Measurements from ENCODE around the gene ITGA1. TPM values are rescaled to one million over a fixed set of nuclear protein-coding genes. Genes with fewer than 3 reads are reported as not detected.

The ITGA1 gene
- total RNA-seq, 4 donors from 2014 or later, result 219 to 326 (median 240) TPM

GRCh38 chr5:52770287-52770939 lies 17.3 kb upstream of the ITGA1 start:
- TF ChIP-seq CTCF (IDR thresholded peaks at IDR 0.05), result no peak
- no peak for TF ChIP-seq EP300 (IDR thresholded peaks at IDR 0.05)
- no peak for TF ChIP-seq POLR2A (IDR thresholded peaks at IDR 0.05)
- TF ChIP-seq POLR2AphosphoS5 (IDR thresholded peaks at IDR 0.05), result no peak
- Histone ChIP-seq H3K27ac (no peak overlapping the region), H3K9me3 (no peaks in the 10 kb centered on the region), H3K4me1 (no peaks in the 10 kb centered on the region), H3K4me3 (no peak overlapping the region), H3K36me3 (no peaks in the 10 kb centered on the region), H3K27me3 (no peaks in the 10 kb centered on the region)
- no peak for ATAC-seq
- 93 to 98% methylated on average over 4 of the region's 4 CpGs for WGBS, 2 donors (ENCODE audit: low coverage in 1 of 2)

DNA sequence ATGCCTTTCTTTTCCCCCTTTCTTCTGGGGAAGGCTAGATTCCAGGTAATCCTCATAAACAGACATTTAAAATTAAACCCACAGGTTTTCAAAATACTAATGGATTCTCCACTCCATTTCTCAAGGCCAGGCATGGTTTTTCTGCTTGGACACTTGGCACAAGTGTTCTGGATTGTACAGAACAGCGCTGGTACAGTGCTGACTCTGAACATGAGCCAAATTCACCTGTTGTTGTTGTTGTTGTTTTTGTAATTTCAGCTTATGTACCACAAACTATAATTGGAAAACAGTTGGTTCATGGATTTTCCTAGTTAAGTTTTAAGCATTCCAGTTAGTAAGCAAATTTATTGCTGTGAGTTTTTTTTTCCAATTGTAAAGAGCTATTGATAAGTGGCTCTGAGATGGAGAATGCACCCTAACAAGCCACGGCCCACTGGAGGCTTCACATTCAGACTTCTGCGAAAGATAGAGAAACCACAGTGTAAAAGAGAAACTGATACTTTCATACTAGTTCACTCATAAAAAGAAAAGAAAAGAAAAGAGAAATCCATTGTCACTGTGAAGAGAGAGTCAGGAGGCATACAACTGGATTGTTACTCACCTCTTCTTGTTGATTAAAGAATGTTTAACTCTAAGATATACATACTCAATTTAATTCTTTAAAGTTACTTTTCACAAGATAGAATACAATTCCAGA lies 16.2 kb upstream of the ITGA1 start:
- WGBS, 2 donors (ENCODE audit: low coverage in 1 of 2), result 97% methylated on average over 3 of the region's 3 CpGs; no CpG with 5 or more reads in 1 of the 2 donors
- no peak overlapping the region for H3K27ac ChIP-seq
- H3K4me3 ChIP-seq, result no peak overlapping the region
- no peaks in the 10 kb centered on the region for H3K9me3 ChIP-seq
- no peaks in the 10 kb centered on the region for H3K36me3 ChIP-seq
- H3K27me3 ChIP-seq, result no peaks in the 10 kb centered on the region
- TF ChIP-seq POLR2AphosphoS5 (IDR thresholded peaks at IDR 0.05), result no peak
- TF ChIP-seq EP300 (IDR thresholded peaks at IDR 0.05), result no peak
- no peak for TF ChIP-seq CTCF (IDR thresholded peaks at IDR 0.05)
- TF ChIP-seq POLR2A (IDR thresholded peaks at IDR 0.05), result no peak
- ATAC-seq, result no peak
- H3K4me1 ChIP-seq, result no peaks in the 10 kb centered on the region

DNA sequence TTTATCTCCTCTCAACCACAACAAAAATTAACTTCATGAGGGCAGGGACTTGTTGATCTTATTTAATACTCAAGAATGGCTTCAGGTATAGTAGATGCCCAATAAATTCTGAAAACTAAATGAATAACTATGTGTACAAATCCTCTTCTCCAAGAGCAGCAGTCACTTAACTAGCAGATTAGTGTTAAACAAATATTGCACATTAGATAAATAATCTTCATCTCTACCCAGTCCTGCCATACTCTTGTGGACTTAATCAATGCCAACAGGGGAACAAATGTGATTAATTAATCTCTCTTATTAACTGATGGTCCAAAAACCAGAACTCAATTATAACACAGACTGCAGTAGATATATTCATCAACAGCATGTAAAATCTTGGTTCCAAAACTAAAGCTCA lies 15.0 kb upstream of the ITGA1 start:
- Histone ChIP-seq H3K27ac (no peak overlapping the region), H3K9me3 (no peaks in the 10 kb centered on the region), H3K4me3 (no peak overlapping the region), H3K4me1 (no peaks in the 10 kb centered on the region), H3K27me3 (no peaks in the 10 kb centered on the region), H3K36me3 (no peaks in the 10 kb centered on the region)
- no peak for ATAC-seq
- TF ChIP-seq EP300 (IDR thresholded peaks at IDR 0.05) (no peak), CTCF (IDR thresholded peaks at IDR 0.05) (no peak), POLR2AphosphoS5 (IDR thresholded peaks at IDR 0.05) (no peak), POLR2A (IDR thresholded peaks at IDR 0.05) (no peak)

DNA sequence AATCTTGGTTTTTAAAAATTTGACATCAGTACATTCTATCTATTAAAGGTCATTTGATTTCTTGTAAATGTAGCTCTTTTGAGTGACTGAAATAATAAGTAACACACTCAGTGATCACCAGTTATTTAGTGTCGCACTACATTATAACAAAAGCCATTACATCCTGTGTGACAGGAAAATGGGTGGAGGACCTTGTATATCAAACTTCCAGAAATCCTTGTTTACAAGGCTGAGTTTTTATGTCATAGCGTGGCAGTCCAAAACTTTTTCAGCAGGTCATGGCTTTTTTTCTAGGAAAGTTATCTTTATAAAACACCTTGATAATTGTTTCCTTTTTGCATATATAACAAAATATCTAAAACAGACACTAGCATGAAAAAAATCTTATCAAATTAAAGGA lies 14.4 kb upstream of the ITGA1 start:
- H3K27ac ChIP-seq, result no peak overlapping the region
- H3K36me3 ChIP-seq, result no peaks in the 10 kb centered on the region
- no peak for ATAC-seq
- H3K4me1 ChIP-seq, result no peaks in the 10 kb centered on the region
- 75 to 88% methylated on average over 2 of the region's 2 CpGs for WGBS, 2 donors (ENCODE audit: low coverage in 1 of 2)
- H3K4me3 ChIP-seq, result no peak overlapping the region
- H3K27me3 ChIP-seq, result no peaks in the 10 kb centered on the region
- no peaks in the 10 kb centered on the region for H3K9me3 ChIP-seq
- no peak for TF ChIP-seq CTCF (IDR thresholded peaks at IDR 0.05)
- TF ChIP-seq POLR2AphosphoS5 (IDR thresholded peaks at IDR 0.05), result no peak
- no peak for TF ChIP-seq EP300 (IDR thresholded peaks at IDR 0.05)

GRCh38 chr5:52774005-52774410 lies 13.7 kb upstream of the ITGA1 start:
- WGBS, 2 donors (ENCODE audit: low coverage in 1 of 2), result 50 to 54% methylated on average over 1 to 5 of the region's 5 CpGs
- no peak for TF ChIP-seq POLR2AphosphoS5 (IDR thresholded peaks at IDR 0.05)
- TF ChIP-seq EP300 (IDR thresholded peaks at IDR 0.05), result no peak
- no peak for TF ChIP-seq POLR2A (IDR thresholded peaks at IDR 0.05)
- no peak for TF ChIP-seq CTCF (IDR thresholded peaks at IDR 0.05)
- Histone ChIP-seq H3K36me3 (no peaks in the 10 kb centered on the region), H3K4me1 (no peaks in the 10 kb centered on the region), H3K27ac (no peak overlapping the region), H3K4me3 (no peak overlapping the region), H3K27me3 (no peaks in the 10 kb centered on the region), H3K9me3 (no peaks in the 10 kb centered on the region)
- no peak for ATAC-seq
